Measurements from ENCODE around the gene NOP14.
"Not testable (repeated sequence)": the region's sequence is repeated elsewhere in the genome, so short reads cannot be mapped to it uniquely, and the experiment has no call there.

DNA sequence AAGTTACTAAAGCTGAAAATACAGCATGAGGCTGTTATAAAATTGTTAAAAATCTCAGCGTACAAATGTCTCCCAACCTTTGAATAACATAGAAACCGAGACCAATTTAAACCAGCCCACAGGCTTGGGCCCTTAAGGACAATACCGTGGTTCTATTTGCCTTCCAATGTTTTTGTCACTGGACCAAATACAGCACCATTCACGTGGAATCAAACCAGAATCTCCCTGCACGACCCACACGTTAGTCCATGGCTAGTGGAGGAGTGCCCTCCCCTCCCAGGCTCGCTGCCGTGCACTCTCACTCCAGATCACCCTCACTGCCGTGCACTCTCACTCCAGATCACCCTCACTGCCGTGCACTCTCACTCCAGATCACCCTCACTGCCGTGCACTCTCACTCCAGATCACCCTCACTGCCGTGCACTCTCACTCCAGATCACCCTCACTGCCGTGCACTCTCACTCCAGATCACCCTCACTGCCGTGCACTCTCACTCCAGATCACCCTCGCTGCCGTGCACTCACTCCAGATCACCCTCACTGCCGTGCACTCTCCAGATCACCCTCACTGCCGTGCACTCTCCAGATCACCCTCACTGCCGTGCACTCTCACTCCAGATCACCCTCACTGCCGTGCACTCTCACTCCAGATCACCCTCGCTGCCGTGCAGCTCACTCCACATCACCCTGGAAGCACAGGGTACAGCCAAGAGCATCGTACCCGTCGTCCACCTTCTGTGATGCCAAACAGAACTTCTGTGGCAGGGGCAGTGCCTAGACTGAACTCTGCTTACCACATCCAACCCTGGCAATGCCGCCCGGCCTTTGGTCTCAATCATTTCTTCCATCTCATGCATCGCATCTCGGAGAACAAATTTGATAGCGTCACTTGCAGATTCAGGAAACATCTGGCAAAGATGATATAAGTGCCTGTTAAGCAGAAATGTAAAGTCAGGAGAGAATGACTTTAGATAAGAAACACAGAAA lies 17.3 kb downstream of the NOP14 start:
- TF ChIP-seq, protein P1, sequence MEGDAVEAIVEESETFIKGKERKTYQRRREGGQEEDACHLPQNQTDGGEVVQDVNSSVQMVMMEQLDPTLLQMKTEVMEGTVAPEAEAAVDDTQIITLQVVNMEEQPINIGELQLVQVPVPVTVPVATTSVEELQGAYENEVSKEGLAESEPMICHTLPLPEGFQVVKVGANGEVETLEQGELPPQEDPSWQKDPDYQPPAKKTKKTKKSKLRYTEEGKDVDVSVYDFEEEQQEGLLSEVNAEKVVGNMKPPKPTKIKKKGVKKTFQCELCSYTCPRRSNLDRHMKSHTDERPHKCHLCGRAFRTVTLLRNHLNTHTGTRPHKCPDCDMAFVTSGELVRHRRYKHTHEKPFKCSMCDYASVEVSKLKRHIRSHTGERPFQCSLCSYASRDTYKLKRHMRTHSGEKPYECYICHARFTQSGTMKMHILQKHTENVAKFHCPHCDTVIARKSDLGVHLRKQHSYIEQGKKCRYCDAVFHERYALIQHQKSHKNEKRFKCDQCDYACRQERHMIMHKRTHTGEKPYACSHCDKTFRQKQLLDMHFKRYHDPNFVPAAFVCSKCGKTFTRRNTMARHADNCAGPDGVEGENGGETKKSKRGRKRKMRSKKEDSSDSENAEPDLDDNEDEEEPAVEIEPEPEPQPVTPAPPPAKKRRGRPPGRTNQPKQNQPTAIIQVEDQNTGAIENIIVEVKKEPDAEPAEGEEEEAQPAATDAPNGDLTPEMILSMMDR (IDR thresholded peaks at IDR 0.05), result not testable (repeated sequence)
- TF ChIP-seq POLR2A (IDR thresholded peaks at IDR 0.05), result not testable (repeated sequence)

All from breast epithelium (tissue), 3 donors.